Tibial nerve (tissue), 3 donors: ENCODE results near the gene ASTE1.

Experiments used
- POLR2A ChIP-seq, 2 donors: fragments of 450-650 bp; IDR thresholded peaks; one replicate each; pipeline ENCODE4 v1.6.1; 2017; ENCODE audit warnings: antibody characterized with exemption in 2 of 2, mild to moderate bottlenecking in 2 of 2, moderate library complexity in 2 of 2
- TF ChIP-seq, protein P1 (sequence below), 5 experiments: fragments of 200-600 bp in 3 of 5; fragments of 450-650 bp in 2 of 5; sonication (generic) in 3 of 5; IDR thresholded peaks; one replicate each; pipeline ENCODE4 v1.5.1; 2016 to 2019; ENCODE audit warnings: antibody characterized with exemption in 5 of 5, mild to moderate bottlenecking in 3 of 5, moderate library complexity in 2 of 5

DNA sequence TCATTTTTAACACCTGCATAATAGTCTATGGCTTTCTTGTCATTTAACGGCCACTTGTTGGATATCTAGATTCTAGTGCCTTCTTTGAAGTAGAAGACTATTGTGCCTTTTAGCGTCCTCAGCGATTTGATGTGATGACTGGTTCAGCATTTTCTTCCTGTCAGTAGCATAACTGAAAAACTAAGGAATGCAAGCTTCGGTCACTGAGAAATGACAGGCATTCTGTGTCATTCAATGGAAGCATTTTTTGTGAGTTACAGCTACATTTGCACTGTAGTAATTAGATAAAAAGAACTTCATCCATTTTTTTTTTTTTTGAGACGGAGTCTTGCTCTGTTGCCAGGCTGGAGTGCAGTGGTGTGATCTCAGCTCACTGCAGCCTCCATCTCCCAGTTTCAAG lies 10.4 kb upstream of the ASTE1 start:
- TF ChIP-seq, protein P1, sequence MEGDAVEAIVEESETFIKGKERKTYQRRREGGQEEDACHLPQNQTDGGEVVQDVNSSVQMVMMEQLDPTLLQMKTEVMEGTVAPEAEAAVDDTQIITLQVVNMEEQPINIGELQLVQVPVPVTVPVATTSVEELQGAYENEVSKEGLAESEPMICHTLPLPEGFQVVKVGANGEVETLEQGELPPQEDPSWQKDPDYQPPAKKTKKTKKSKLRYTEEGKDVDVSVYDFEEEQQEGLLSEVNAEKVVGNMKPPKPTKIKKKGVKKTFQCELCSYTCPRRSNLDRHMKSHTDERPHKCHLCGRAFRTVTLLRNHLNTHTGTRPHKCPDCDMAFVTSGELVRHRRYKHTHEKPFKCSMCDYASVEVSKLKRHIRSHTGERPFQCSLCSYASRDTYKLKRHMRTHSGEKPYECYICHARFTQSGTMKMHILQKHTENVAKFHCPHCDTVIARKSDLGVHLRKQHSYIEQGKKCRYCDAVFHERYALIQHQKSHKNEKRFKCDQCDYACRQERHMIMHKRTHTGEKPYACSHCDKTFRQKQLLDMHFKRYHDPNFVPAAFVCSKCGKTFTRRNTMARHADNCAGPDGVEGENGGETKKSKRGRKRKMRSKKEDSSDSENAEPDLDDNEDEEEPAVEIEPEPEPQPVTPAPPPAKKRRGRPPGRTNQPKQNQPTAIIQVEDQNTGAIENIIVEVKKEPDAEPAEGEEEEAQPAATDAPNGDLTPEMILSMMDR (IDR thresholded peaks at IDR 0.05), result no peak
- no peak for TF ChIP-seq POLR2A (IDR thresholded peaks at IDR 0.05)
